Activated T-helper 1 cell treated with anti-CD3 and anti-CD28 coated beads, Interleukin-2, amount 50 U/mL, for 16 hours (primary cell): ENCODE measurements around the gene CHRDL2.

ENCODE experiments used
- DNase-seq, 2 donors: peaks; one replicate each; pipeline ENCODE4 v3.0.0-alpha.2; 2020; ENCODE audit warnings: low read depth in 1 of 2, low spot score in 1 of 2

The CHRDL2 gene

GRCh38 chr11:74687237-74688023 is 43.8 kb downstream of the CHRDL2 start:
- no peak for DNase-seq

GRCh38 chr11:74686792-74687191 is 44.4 kb downstream of the CHRDL2 start:
- no peak for DNase-seq

GRCh38 chr11:74685905-74686304 is 45.3 kb downstream of the CHRDL2 start:
- DNase-seq = no peak

GRCh38 chr11:74685338-74685737 is 45.9 kb downstream of the CHRDL2 start:
- DNase-seq = no peak

GRCh38 chr11:74684661-74685060 is 46.6 kb downstream of the CHRDL2 start:
- DNase-seq = no peak

GRCh38 chr11:74683941-74684481 is 47.2 kb downstream of the CHRDL2 start:
- no peak for DNase-seq

GRCh38 chr11:74683279-74683871 is 47.9 kb downstream of the CHRDL2 start:
- no peak for DNase-seq

GRCh38 chr11:74682731-74683278 is 48.4 kb downstream of the CHRDL2 start:
- no peak for DNase-seq

GRCh38 chr11:74681686-74682651 is 49.3 kb downstream of the CHRDL2 start:
- no peak for DNase-seq

- no peak for DNase-seq
Observed at GRCh38 chr11:74680703-74681531, 50.3 kb downstream of the CHRDL2 start.

- no peak for DNase-seq
Observed at GRCh38 chr11:74680035-74680671, 51.1 kb downstream of the CHRDL2 start.

- no peak for DNase-seq
Observed at GRCh38 chr11:74679513-74679865, 51.7 kb downstream of the CHRDL2 start.

- DNase-seq = no peak
Observed at GRCh38 chr11:74678591-74679512, 52.4 kb downstream of the CHRDL2 start.

- DNase-seq = no peak
Observed at GRCh38 chr11:74678041-74678440, 53.2 kb downstream of the CHRDL2 start.

- DNase-seq = no peak
Observed at GRCh38 chr11:74677131-74677530, 54.1 kb downstream of the CHRDL2 start.

GRCh38 chr11:74676596-74676995 is 54.6 kb downstream of the CHRDL2 start:
- no peak for DNase-seq

- DNase-seq = no peak
Observed at GRCh38 chr11:74675761-74676160, 55.5 kb downstream of the CHRDL2 start.

GRCh38 chr11:74673693-74674360 is 57.4 kb downstream of the CHRDL2 start:
- DNase-seq = no peak
